ENCODE data around the gene SOSTDC1.
"Not testable (repeated sequence)": the region's sequence is repeated elsewhere in the genome, so short reads cannot be mapped to it uniquely, and the experiment has no call there.

The SOSTDC1 gene

GRCh38 chr7:16465469-16466361 lies at the start of gene SOSTDC1:
Gene SOSTDC1, minus strand, starts transcription at chr7:16465738. Its CDS starts 70 bp downstream, at chr7:16465668.
- no peak for DNase-seq (ENCODE audit: extremely low read depth in 1 of 2, low read depth in 1 of 2)

DNA sequence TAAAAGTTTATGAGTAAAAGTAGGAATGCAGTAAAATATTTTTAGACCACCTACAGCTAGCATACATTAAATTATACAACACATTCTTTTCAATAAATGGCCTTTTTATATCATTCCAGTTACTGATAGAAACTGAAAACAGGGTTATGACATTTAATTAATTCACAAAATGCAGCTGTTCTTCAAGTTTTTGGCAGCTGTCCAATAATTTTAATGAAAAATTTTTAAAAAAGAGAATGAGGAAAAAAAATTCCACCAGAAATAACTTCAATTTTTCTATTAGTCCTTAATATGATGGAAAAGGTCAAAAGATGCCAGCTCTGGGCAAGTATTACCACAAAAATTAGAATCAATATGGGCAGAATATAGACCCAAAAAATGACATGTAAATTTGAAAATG lies 49.2 kb upstream of the SOSTDC1 start:
- no peak for DNase-seq (ENCODE audit: extremely low read depth in 1 of 2, low read depth in 1 of 2)

GRCh38 chr7:16514271-16514670 lies 48.7 kb upstream of the SOSTDC1 start:
- no peak for DNase-seq (ENCODE audit: extremely low read depth in 1 of 2, low read depth in 1 of 2)

DNA sequence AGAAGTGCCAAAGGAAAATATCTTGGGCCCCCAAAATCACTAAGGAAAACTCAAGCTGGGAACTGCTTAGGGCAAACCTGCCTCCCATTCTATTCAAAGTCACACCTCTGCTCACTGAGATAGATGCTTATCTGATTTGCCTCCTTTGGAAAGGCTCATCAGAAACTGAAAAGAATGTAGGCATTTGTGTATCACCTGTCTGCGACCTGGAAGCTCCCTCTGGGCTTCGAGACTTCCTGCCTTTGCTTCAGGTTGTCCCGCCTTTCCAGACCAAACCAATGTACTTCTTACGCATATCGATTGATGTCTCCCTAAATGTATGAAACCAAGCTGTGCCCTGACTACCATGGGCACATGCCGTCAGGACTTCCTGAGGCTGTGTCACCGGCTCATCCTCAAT lies 46.6 kb upstream of the SOSTDC1 start:
- DNase-seq (ENCODE audit: extremely low read depth in 1 of 2, low read depth in 1 of 2) = no peak

GRCh38 chr7:16511314-16511713 lies 45.8 kb upstream of the SOSTDC1 start:
- DNase-seq (ENCODE audit: extremely low read depth in 1 of 2, low read depth in 1 of 2) = no peak

DNA sequence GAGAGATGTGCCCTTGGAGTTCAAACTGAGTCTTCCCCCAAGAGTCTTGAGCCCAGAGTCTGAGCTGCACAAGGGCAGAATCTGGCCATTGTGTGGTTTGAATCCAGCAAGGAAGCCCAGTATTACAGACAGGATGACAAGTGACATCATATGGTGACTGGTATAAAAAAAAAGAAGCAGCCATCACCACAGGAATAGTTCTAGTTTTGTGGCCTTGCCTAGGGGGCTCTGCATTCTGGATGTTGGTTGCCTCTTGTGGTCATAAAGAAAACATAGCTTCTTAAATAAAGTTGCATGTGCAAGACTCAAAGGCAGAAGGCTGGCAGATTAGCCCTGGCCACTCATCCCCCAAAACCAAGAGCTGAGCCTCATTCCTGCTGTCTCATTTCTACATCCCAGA lies 44.3 kb upstream of the SOSTDC1 start:
- no peak for DNase-seq (ENCODE audit: extremely low read depth in 1 of 2, low read depth in 1 of 2)

DNA sequence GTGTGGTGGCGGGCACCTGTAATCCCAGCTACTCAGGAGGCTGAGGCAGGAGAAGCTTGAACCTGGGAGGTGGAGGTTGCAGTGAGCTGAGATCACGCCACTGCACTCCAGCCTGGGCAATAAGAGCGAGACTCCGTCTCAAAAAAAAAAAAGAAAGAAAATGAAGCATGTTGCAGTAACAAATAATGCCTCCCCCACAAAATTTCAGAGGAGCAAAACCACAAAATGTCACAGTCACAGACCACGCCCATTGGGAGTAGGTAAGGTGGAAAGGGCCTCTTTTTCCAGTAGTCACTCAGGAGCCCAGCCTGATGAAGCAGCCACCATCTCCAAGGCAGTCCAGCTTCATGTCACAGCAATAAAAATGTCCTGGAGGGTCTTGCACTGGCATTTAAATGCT lies 40.9 kb upstream of the SOSTDC1 start:
- DNase-seq (ENCODE audit: extremely low read depth in 1 of 2, low read depth in 1 of 2) = not testable (repeated sequence)

- no peak for DNase-seq (ENCODE audit: extremely low read depth in 1 of 2, low read depth in 1 of 2)
Observed at GRCh38 chr7:16504019-16504418, 38.5 kb upstream of the SOSTDC1 start.

GRCh38 chr7:16502303-16502702 lies 36.8 kb upstream of the SOSTDC1 start:
- DNase-seq (ENCODE audit: extremely low read depth in 1 of 2, low read depth in 1 of 2) = no peak

DNA sequence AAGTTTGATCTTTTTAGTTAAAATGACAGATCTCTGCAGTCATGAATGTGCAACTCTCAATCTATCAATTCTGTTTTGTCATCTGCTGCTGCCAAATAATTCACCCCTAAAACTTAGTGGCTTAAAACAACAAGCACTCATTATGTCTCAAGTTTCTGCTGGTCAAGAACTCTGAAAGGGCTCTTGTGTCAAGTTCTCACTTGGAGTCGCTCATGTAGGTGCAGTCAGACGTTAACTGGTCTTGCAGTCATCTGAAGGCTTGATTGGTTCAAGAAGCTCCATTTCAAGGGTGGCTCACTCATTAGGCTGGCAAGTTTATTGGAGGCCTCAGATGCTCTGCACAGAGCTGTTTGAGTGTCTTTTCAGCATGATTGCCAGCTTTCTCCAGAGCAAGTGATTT lies 32.6 kb upstream of the SOSTDC1 start:
- no peak for DNase-seq (ENCODE audit: extremely low read depth in 1 of 2, low read depth in 1 of 2)

DNA sequence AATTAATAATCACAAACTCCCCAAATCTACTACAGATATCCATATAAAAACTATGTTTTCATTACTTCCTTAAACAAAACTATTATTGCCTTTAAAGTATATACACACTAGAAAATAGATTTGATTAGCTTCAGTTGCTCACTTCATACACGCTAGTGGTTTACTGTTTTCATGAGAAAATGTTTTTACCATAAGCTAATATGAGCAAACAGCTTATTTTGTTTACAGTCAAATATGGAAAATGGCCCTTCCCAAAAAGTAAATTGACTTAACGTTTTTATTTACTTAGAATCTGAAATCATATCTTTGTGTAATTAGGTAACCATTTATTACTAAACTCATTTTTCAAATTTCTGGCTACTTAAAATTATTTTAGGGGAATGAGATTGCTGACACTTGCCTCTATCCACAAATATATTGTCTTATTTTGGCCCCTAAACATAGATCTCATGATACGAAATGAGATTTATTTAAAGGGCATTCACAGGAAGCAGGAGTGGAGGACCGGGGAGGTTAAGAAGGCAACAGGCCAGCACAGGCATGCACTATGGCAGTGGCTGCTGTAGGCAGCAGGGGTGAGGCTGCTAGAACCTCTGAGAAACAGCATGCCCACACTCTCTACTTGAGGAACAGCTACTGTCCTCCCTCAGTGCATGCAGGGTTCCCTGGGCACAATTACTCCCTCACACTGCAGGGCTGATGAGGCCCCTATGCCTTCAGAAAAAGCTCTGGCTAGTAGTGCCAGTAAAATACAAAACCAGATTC lies 29.6 kb upstream of the SOSTDC1 start:
- no peak for DNase-seq (ENCODE audit: extremely low read depth in 1 of 2, low read depth in 1 of 2)

DNA sequence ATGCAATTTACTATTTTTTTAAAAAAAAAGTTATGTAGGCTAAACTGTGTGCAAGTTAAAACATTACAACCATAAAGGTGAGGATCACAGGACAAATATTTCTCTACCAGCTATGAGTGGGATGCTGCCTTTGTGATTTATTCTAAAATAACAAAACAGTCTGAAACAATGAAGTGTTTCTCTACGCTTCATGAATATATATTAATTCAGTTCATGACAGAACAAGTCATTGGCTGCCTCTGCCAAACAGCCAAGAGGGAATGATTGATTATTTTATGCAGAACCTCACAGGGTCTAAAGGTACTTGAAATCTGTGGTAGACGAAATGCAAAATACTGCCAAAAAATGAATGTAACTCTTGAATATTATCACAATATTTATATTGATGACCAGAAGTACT lies 29.0 kb upstream of the SOSTDC1 start:
- no peak for DNase-seq (ENCODE audit: extremely low read depth in 1 of 2, low read depth in 1 of 2)

DNA sequence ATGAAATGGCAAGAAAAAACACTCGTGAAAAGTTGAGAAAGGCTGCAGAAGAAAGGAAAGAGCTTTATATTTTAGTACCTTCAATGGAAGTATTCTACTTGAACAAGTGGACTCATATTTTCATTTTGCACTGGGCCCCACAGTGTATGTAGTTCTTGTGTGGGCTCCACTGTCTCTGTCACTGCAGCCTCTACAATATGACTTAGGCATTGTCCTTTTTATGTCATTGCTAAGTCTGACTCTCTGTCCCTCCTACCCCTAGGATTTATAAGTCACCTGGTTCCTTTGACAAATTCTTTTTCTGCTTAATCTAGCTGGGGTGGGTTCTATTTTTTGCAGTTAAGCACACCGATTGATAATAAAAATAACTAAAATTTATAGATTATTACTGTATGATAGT lies 27.7 kb upstream of the SOSTDC1 start:
- DNase-seq (ENCODE audit: extremely low read depth in 1 of 2, low read depth in 1 of 2) = no peak

GRCh38 chr7:16492513-16493062 lies 27.1 kb upstream of the SOSTDC1 start:
- DNase-seq (ENCODE audit: extremely low read depth in 1 of 2, low read depth in 1 of 2) = no peak

DNA sequence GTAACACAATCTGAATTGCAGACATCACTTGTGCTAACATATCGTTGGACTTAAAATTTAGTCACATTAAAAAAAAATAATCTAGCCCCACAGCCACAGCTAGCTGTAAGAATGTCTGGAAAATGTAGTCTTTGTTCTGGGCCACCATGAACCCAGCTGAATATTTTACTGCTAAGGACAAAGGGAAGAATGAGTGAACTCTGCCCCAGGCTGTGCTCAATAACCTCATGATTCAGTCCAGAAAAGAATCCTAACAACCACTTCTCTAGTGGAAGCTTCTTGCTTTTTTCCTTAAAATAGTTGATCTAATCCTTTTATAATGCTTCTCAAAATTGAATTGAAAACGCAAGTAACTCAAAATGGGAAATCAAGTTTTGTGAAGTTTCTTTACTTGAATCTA lies 25.6 kb upstream of the SOSTDC1 start:
- no peak for DNase-seq (ENCODE audit: extremely low read depth in 1 of 2, low read depth in 1 of 2)

GRCh38 chr7:16484453-16485158 lies 19.1 kb upstream of the SOSTDC1 start:
- DNase-seq (ENCODE audit: extremely low read depth in 1 of 2, low read depth in 1 of 2) = no peak

- no peak for DNase-seq (ENCODE audit: extremely low read depth in 1 of 2, low read depth in 1 of 2)
Observed at GRCh38 chr7:16479591-16479990, 14.1 kb upstream of the SOSTDC1 start.

GRCh38 chr7:16479161-16479560 lies 13.6 kb upstream of the SOSTDC1 start:
- no peak for DNase-seq (ENCODE audit: extremely low read depth in 1 of 2, low read depth in 1 of 2)

GRCh38 chr7:16471933-16472332 lies 6.4 kb upstream of the SOSTDC1 start:
- no peak for DNase-seq (ENCODE audit: extremely low read depth in 1 of 2, low read depth in 1 of 2)

DNA sequence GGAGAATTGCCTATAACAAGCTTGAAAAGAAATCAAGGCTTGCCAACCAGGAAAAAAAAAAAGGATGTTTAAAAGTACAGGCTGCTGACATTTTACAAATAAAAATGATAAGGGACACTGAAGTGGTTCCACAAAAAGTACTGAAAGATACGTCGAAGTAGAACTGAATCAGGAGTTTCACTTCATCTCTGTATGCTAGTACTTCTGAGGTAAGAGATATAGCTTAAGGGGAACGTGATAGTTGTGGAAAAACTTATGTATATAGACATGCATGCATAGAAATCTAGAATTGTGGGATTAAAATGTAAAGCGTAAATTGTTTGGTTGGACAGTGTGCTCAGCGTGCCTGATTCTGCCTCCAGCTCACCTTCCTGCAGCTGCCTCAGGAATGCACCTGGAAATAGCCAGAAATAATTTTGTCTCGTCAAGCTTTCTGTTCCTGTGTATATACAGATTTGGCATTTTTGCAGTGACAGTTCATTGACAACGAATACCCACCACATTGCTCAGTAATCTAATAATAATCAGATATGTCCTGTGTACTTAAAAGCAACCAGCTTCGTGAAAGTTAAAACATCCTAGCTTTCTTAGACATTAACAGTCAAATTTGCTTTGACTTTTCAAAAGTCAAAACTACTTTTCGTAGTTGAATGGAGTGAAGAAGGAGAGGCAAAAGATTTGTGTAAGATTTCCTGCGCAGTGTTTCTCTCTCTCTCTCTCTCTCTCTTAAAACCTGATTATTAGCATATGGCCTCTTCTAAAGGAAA lies 1.4 kb downstream of the SOSTDC1 start:
- no peak for DNase-seq (ENCODE audit: extremely low read depth in 1 of 2, low read depth in 1 of 2)

Data from stimulated activated CD8-positive, alpha-beta memory T cell treated with anti-CD3 and anti-CD28 coated beads, Interleukin-7, amount 100 ng/mL, for 48 hours (primary cell).